IPS-NIHi7 (cell line): ENCODE measurements around the gene ATXN3L.
"Not testable (repeated sequence)": the region's sequence is repeated elsewhere in the genome, so short reads cannot be mapped to it uniquely, and the experiment has no call there.

ENCODE experiments used
- DNase-seq: peaks from one replicate; pipeline ENCODE4 v3.0.0; 2012; ENCODE audit warnings: mixed read lengths; ENCODE audit errors: extremely low spot score

The ATXN3L gene

DNA sequence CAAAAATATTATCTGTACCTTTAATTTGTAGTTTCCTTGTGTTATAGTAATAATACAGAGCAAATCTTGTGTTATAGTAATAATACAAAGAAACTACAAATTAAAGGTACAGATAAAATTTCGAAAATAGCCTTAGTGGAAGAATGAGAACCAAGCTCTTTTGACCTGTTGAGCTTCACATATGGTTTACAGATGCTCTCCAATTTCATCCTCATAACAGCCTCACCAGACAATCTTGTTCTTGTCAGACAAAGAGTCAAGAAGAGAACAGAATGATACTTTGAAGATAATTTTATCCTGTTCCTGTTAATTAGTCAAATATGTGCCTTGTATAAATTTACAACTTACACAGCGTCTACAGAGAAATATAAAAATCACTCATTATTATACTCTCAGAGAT lies 12.8 kb downstream of the ATXN3L start:
- no peak for DNase-seq

DNA sequence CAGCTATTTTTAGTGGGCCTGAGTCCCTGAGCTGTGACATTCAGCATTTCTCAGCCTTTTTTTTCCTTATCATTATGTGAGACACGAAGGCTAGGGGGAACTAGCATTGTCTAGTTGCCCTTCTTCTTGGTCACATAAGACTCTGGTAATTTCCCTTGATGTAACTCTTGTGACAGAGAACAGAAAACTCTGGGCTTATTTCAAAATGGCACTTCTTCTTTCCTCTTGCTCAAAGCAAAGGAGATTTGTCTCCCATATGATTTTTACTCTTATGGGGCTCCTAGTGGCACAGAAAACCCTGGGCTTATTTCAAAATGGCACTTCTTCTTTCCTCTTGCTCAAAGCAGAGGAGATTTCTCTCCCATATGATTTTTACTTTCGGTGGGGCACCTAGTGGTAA lies 14.7 kb downstream of the ATXN3L start:
- no peak for DNase-seq

DNA sequence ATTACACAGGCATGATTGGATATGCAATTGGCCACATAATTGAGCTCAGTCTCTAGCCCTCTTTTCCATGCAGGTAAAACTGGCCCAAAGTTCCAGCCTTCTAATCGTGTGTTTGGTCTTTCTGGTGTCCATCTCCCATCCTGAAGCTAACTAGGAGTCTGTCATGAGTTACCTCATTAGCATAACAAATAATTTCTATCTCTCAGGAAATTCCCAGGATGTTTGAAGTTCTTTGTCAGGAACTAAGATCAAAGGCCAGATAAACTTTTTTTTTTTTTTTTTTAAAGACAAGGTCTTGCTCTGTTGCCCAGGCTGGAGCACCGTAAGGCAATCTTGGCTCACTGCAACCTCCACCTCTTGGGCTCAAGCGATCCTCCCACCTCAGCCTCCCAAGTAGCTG lies 15.8 kb downstream of the ATXN3L start:
- no peak for DNase-seq

DNA sequence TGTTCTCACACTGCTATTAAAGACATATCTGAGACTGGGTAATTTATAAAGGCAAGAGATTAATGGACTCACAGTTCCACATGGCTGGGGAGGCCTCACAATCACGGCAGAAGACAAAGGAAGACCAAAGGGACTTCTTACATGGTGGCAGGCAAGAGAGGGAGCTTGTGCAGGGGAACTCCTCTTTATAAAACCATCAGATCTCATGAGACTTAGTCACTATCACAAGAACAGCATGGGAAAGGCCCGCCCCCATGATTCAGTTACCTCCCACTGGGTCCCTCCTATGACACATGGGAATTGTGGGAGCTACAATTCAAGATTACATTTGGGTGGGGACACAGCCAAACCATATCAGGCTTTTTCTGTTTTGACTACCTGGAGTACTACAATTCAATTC lies 16.6 kb downstream of the ATXN3L start:
- not testable (repeated sequence) for DNase-seq

DNA sequence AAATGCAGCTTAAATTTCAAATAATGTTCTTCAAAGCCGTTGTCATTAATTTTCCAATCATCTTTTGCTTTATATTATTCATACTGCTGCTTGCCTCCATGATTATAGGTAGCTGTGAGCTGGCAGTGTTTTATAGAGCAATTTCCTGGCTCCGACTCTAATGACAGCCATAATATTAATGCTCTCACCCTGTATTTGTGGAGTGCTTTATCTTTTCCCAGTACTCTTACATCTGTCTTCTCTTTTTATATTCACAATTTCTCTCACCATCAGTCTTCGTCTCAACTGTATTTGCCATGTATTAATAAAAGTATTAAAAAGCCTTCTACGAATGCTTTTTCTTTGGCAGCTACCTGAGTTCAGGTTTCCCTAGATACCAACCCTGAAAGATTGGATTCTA lies 21.0 kb downstream of the ATXN3L start:
- DNase-seq = no peak

- DNase-seq = no peak
Measured at GRCh38 chrX:13295841-13296240, 24.0 kb downstream of the ATXN3L start.

DNA sequence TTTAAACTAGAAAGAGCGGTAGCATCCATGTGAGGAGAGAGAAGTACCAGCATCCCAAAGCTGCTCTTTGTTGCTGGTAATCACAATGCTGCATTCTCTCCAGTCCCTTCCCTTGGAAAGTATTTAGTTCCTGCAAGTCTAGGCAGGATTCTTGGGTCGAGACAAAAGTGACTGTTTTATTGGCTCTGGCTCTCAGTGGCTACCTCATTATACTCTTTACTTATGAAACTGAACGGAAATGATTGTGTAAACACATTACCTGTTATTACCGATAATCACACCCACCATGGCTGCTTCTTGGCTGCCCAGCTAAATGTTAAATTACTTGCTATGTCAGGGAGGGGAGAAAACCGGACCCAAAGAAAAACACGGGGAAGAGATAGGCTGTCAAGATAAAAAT lies 26.2 kb downstream of the ATXN3L start:
- peak; percentile 20 for DNase-seq

DNA sequence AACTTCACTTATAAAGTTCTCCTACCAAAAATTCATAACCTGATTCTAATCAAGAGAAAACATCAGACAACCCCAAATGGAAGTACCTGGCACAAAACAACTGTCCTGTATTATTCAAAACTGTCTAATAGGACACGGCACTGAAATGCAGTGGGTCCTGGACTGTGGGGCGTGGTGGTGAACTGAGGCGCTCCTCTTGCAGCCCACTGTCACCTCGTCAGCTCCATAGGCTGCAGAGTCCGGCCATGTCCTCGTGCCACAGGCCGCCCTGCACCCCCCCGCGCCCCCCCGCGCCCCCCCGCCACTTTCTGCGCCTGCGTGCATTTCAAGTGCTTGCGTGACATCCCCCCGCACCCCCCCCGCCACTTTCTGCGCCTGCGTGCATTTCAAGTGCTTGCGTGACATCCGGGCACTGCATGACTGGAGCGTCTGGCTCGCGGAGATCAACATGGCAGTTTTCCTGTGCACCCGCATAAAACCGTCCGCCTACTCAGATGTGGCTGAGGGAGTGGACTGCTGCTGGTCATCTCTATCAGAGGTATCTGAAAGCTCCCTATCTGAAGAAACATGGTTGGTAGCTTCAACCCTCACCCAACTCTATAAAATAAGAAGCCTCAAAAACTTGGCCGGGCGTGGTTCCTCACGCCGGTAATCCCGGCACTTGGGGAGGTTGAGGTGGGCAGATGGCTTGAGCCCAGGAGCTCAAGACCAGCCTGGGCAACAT lies 28.8 kb downstream of the ATXN3L start:
- no peak for DNase-seq

DNA sequence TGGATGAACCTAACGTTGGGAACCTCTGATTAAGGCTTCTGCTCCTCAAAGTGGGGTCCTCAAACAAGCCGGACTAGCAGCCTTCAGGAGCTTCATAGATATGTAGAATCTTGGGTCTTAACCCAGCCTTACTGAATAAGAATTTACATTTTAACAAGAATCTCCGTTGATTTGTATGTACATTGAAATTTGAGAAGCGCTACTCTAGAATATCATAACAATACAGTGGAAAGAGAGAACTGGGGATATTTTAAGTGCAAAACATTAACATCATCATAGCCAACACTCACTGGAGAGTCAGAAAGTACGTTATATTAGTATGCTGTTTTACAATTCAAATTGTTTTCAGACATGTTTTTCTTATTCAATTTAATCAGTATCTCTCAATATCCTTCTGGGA lies 31.2 kb downstream of the ATXN3L start:
- no peak for DNase-seq

- DNase-seq = no peak
Measured at GRCh38 chrX:13287816-13288215, 32.0 kb downstream of the ATXN3L start.

DNA sequence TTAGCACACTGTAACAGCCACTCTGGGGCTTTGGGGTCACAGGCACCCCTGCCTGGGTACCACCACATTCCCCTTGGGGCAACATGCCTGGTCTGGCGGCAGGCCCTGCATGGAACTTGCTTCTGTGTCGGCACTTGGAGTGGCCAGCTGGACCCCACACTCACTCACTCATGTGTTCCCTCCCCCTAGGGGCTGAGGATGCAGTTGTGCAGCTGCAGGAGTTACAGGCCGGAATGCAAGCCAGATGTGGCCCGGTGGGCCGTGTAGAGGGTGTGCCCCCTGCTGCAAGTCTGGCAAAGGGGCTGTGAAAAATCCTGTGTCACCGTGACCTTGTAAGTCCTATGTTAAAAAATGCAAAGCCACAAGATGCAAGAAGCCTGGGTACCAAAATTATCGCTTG lies 34.2 kb downstream of the ATXN3L start:
- DNase-seq = no peak

DNA sequence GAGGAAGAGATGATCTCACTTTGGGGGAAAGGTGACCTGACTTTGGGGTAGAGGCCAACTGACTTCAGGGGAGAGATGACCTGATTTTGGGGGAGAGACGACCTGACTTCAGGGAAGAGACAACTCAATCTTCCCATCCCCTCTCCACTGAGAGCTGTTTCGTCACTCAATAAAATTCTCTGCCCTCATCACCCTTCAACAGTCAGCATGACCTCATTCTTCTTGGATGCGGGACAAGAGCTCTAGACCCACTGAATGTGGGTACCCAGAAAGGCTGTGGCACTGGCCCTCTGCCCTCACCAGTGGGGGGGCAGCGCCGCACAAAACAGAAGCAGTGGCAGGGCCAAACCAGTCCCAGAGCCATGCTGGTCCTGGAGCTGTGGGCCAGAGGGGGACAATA lies 34.6 kb downstream of the ATXN3L start:
- no peak for DNase-seq

DNA sequence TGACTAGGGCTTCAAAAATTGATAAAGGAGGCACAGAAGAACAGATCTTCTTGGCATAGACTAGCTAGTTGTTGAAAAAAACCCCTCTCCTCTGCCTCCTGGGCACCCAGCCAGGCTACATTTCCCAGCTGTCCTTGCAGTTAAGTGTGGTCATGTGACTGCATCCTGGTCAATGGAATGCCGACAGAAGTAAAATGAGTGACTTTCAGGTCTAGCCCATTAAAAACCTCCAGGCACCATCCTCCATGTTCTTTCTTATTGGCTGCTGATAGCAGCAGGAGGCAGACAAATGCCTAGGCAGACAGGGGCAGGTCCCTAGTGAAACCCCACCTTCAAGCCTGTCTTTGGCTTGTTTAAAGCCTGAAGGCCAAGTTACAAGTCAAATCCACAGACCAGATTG lies 35.3 kb downstream of the ATXN3L start:
- DNase-seq = no peak

DNA sequence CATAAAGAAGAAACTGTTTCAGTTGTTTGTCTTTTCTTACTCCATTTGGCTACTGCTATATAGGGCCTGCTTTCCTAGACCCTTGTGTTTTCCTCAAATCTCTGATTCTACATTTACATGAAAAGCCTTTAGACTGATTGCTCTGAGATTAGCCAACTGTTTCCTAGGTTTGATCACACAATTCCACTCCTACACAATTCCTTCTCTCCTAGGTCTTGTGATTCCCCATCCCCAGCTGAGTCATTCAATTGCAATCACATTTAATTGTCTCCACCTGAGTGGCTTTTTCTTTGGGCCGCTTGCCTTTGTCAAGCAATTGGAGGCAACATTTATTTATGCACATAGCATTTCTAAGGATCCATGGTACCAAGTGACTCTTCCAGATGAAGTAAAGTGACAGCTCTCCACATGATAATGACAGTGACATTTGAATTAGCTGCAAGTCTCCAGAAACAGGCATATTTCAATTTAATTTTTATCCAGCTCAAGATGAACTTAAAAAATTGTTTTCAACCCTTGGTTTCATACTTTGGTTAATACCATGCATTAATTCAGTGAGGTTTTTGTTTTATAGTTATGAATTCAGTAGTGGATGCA lies 35.8 kb downstream of the ATXN3L start:
- DNase-seq = peak; percentile 44

DNA sequence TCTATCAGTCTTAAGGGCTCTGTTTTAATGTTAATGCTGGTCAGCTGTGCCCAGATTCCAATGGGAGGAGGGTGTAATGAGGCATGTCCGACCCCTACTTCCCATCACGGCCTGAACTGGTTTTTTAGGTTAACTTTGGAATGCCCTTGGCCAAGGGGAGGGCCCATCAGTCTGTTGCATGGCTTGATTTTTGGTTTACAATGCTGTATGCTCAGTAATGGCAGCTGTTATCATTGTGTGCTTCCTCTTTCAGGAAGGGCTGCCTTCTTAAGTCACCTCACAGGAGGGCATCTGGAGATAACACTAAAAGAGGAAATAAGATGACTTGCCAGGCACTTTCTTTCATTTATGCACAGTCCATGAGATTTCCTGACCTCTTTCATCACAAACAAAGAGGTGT lies 36.3 kb downstream of the ATXN3L start:
- no peak for DNase-seq

DNA sequence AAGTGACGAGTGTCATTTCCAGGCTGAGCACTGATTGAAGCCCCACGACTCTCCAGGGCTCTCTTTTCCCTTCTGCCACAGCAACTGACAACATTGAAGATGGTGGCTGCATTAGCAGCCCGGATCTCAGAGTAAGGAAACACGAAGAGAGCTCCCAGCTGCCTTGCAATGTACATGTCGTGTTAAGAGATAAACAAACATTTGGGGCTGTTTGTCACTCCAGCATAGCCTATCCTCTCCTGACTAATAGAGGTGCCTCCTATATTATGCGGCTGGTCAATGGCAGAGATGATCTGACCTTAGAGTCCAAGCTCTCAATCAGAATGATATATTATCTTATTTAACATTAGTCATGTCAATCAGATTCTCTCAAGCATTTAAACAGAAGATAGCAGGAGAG lies 38.6 kb downstream of the ATXN3L start:
- DNase-seq = no peak

DNA sequence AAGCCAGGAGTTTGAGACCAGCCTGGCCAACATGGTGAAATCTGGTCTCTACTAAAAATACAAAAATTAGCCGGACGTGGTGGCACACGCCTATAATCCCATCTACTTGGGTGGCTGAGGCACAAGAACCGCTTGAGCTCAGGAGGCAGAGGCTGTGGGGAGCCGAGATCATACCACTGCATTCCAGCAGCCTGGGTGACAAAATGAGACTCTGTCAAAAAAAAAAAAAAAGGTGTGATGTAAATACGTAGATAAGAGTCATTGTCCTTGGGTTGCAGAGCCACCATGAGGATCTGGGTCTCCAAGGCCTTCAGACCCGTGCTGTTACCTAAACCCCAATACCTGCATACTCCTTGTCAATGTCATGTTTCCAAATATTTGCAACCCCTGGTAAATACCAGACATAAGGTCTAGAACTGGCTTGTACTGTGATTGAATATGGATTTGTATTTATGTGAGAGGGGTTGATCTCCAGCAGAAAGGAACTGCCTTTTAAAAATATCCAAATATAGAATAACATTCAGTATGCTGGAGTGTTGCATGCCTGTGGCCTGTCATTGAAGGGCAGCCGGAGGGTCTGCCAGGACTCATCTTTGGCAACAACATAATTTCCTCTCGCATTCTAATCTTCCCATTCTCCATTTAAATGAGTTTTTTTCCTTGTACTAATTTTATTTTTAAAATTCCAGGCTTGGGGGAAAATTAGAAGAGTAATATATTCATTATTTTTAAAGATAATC lies 40.4 kb downstream of the ATXN3L start:
- DNase-seq = no peak

DNA sequence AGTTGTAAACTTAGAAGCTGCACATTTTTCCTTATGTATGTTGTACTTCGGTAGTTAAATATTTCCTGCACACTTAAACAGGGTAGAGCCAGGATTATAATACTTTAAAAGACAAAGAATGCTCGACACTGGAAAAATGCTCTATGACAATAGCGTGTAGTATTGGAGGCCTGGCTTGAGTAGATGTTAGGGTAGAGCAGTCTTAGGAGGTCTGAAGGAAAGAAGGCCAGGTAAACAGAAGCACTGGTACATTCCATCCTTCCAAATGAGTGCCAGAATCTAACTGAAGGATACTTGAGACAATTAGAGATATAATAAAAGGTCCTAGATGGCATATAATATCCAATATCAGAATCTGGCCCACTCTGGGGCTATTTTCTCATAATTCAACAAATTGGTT lies 42.3 kb downstream of the ATXN3L start:
- DNase-seq = no peak

GRCh38 chrX:13276991-13277390 lies 42.9 kb downstream of the ATXN3L start:
- DNase-seq = no peak

DNA sequence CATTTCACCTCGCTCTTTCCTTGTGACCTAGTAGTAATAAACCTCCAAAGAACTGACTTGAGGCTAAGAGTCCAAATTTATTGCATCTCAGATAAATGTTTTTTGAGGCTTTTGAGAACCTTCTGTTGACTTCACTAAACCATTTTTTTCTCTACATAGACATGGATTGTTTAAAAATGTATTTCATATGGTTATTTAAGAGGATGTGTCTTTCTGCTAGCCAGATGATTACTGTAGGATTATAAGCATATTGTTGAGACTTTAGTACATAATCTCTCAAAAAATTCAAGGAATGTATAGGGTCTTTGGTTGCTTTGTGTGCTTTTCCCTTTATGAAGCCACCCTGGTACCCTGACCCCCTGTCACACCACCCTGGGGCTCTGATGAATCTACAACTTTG lies 44.8 kb downstream of the ATXN3L start:
- no peak for DNase-seq

DNA sequence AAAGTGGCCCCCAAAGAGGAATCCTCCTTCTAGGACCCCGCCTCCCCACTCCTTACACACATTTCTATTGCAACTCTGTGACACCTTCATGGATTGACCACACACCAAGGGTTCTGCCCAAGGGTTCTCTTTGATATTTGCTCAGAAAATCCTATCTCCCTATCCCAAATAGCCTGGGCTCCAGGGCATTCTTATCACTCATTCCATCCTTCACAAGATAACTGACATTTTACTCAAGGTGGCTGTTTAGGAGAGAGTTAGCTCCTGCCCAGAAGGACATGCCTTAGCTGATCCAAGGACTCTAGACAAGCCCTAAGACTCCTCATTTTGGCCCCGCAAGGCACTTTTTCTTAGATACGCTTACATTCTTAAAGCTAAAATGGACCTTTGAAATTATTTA lies 47.4 kb downstream of the ATXN3L start:
- no peak for DNase-seq

DNA sequence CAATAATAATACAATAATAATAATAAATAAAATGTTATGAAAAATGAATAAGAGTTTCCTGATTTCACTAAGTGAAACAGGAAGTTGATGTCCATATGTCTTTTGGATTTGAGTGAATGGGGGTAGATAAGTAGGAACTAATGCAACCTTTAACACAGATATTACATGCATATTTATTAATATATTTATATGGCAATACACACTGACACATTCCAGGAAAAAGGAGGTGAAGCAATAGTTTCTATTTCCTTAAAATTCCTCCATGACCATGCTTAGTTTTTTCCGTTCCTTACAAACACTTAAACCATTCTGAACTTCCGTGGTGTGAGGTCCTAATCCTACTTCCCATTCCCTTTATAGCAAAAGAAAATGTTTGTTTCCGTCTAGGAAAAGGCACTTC lies 48.3 kb downstream of the ATXN3L start:
- no peak for DNase-seq

DNA sequence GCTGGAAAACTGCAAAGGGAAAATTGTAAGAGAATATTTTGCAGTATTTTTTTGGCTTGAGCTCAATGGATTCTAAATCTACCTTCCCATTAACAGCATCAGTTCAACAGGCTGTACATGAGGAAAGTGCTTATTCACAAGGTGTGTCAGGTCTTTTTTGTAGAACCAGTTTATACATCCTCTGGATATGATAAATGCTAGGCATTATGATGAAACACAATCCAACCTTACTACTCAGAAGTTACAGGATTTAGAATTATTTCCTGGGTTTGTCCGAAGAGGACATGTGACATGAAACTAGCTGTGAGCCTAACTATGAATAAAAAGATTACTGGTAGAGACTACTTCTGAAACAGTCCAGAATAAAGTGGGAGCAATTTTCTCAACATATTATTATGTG lies 49.5 kb downstream of the ATXN3L start:
- no peak for DNase-seq
